HL-60 (cell line): ENCODE results near the gene CD79B.

ENCODE experiments used
- DNase-seq, 2 experiments: peaks; one replicate each; pipeline ENCODE4 v3.0.0-alpha.2; 2010 to 2020; ENCODE audit warnings: low read depth in 1 of 2, low spot score in 1 of 2
- H3K27ac ChIP-seq: fragments of 250-450 bp; sonication (Bioruptor Pico); replicated peaks from 2 replicates; pipeline ENCODE4 v1.5.1; 2020; ENCODE audit warnings: mild to moderate bottlenecking, moderate library complexity
- H3K27me3 ChIP-seq: fragments of 250-450 bp; sonication (Bioruptor Pico); 2 replicates; pipeline ENCODE4 v1.5.1; 2021; ENCODE audit warnings: mild to moderate bottlenecking, moderate library complexity; ENCODE audit not compliant: insufficient read depth, poor library complexity, severe bottlenecking
- H3K4me3 ChIP-seq: replicated peaks from 2 replicates; pipeline ENCODE4 v1.5.1; 2011; ENCODE audit warnings: mild to moderate bottlenecking, control low read depth, low read length; ENCODE audit not compliant: insufficient read depth
- CTCF ChIP-seq: IDR thresholded peaks from one replicate; pipeline ENCODE4 v1.5.1; 2011; ENCODE audit warnings: low read length, control low read depth, inconsistent platforms; ENCODE audit not compliant: insufficient read depth
- GABPA ChIP-seq: IDR thresholded peaks from 2 replicates; pipeline ENCODE4 v1.6.1; 2012; ENCODE audit warnings: low read depth
- POLR2AphosphoS5 ChIP-seq: IDR thresholded peaks from 2 replicates; pipeline ENCODE4 v1.6.1; 2012; ENCODE audit warnings: low read depth
- REST ChIP-seq: IDR thresholded peaks from 2 replicates; pipeline ENCODE4 v1.6.1; 2012; ENCODE audit warnings: low read depth; ENCODE audit not compliant: insufficient replicate concordance
- SPI1 ChIP-seq: IDR thresholded peaks from 2 replicates; pipeline ENCODE4 v1.6.1; 2012; ENCODE audit warnings: low read depth, mild to moderate bottlenecking, borderline replicate concordance

The CD79B gene

GRCh38 chr17:63962298-63962744 lies 30.2 kb upstream of the CD79B start:
- Histone ChIP-seq H3K27me3 (no peaks in the 10 kb centered on the region), H3K27ac (no peak overlapping the region), H3K4me3 (no peak overlapping the region)
- TF ChIP-seq GABPA (no peak), CTCF (no peak)
- DNase-seq = no peak

- no peak overlapping the region for H3K4me3 ChIP-seq
- H3K27me3 ChIP-seq = no peaks in the 10 kb centered on the region
- TF ChIP-seq CTCF = no peak
- TF ChIP-seq SPI1 = no peak
- TF ChIP-seq GABPA = no peak
- TF ChIP-seq REST = no peak
- TF ChIP-seq POLR2AphosphoS5 = no peak
- DNase-seq = no peak
- H3K27ac ChIP-seq = no peak overlapping the region
These were observed 29.5 kb upstream of the CD79B start for GRCh38 chr17:63961355-63962212.

GRCh38 chr17:63960430-63960829 lies 28.3 kb upstream of the CD79B start:
- H3K27ac ChIP-seq = no peak overlapping the region
- no peaks in the 10 kb centered on the region for H3K27me3 ChIP-seq
- H3K4me3 ChIP-seq = no peak overlapping the region
- no peak for DNase-seq
- no peak for TF ChIP-seq REST
- TF ChIP-seq GABPA = no peak
- no peak for TF ChIP-seq POLR2AphosphoS5
- TF ChIP-seq SPI1 = no peak
- no peak for TF ChIP-seq CTCF

GRCh38 chr17:63960006-63960405 lies 27.9 kb upstream of the CD79B start:
- H3K4me3 ChIP-seq = no peak overlapping the region
- TF ChIP-seq GABPA = no peak
- TF ChIP-seq POLR2AphosphoS5 = no peak
- TF ChIP-seq SPI1 = no peak
- TF ChIP-seq REST = no peak
- TF ChIP-seq CTCF = no peak
- no peak overlapping the region for H3K27ac ChIP-seq
- DNase-seq = no peak
- no peaks in the 10 kb centered on the region for H3K27me3 ChIP-seq
